OCI-LY7 (cell line): ENCODE results near the gene CELF2. TPM values are rescaled to one million over a fixed set of nuclear protein-coding genes. Genes with fewer than 3 reads are reported as not detected.

Experiments used
- BruUV-seq: library from RNA; stranded (reverse); fragments of 400-500 nt; replicated peaks from 2 replicates; lab custom pipeline; 2021; lab: Mats Ljungman, UMichigan
- CTCF ChIA-PET: fragments of 300-600 bp; sonication (Branson Sonifier 250); formaldehyde crosslinking; loops from one replicate; lab custom pipeline; 2022; ENCODE audit warnings: antibody characterized with exemption; ENCODE audit not compliant: unreplicated experiment; lab: Charles Lee
- POLR2A ChIA-PET: fragments of 300-600 bp; sonication (Branson Sonifier 250); formaldehyde crosslinking; loops from one replicate; lab custom pipeline; 2022; ENCODE audit warnings: antibody characterized with exemption; lab: Charles Lee
- DNase-seq: peaks from one replicate; pipeline ENCODE4 v3.0.0-alpha.2; 2015; ENCODE audit warnings: low spot score
- H2AFZ ChIP-seq: fragments of 200-600 bp; sonication (generic), shearing (Covaris generic); 2 replicates; pipeline ENCODE4 v1.6.1; 2014; ENCODE audit warnings: mild to moderate bottlenecking, antibody characterized with exemption, low read length, moderate library complexity
- H3K27ac ChIP-seq: fragments of 200-600 bp; sonication (generic); 2 replicates; pipeline ENCODE4 v1.5.1; 2014; ENCODE audit warnings: mixed run types, low read depth, mild to moderate bottlenecking, moderate library complexity, low read length, inconsistent platforms; ENCODE audit not compliant: poor library complexity, severe bottlenecking
- H3K36me3 ChIP-seq: fragments of 200-600 bp; sonication (generic); 2 replicates; pipeline ENCODE4 v1.6.1; 2014; ENCODE audit warnings: mild to moderate bottlenecking, antibody characterized with exemption, low read length, moderate library complexity, mixed read lengths; ENCODE audit not compliant: insufficient read depth
- H3K4me1 ChIP-seq: fragments of 200-600 bp; sonication (generic); 2 replicates; pipeline ENCODE4 v1.5.1; 2014; ENCODE audit warnings: mild to moderate bottlenecking, low read length; ENCODE audit not compliant: insufficient read depth, poor library complexity, severe bottlenecking
- H3K4me2 ChIP-seq: fragments of 200-600 bp; sonication (generic); 2 replicates; pipeline ENCODE4 v1.6.1; 2014; ENCODE audit warnings: mild to moderate bottlenecking, low read length
- H3K4me3 ChIP-seq: fragments of 200-600 bp; sonication (generic); 2 replicates; pipeline ENCODE4 v1.5.1; 2014; ENCODE audit warnings: mild to moderate bottlenecking, low read depth, low read length; ENCODE audit not compliant: poor library complexity, severe bottlenecking
- H3K79me2 ChIP-seq: fragments of 200-600 bp; sonication (generic); 2 replicates; pipeline ENCODE4 v1.6.1; 2016; ENCODE audit warnings: low read depth, mild to moderate bottlenecking, low read length, moderate library complexity, mixed read lengths; ENCODE audit not compliant: insufficient read depth
- H3K9me2 ChIP-seq: fragments of 200-600 bp; sonication (generic); 2 replicates; pipeline ENCODE4 v1.6.1; 2016; ENCODE audit warnings: mild to moderate bottlenecking, low read length, mixed read lengths; ENCODE audit not compliant: insufficient read depth
- H3K9me3 ChIP-seq: fragments of 200-600 bp; sonication (generic); 2 replicates; pipeline ENCODE4 v1.6.1; 2014; ENCODE audit warnings: mild to moderate bottlenecking, mixed run types, low read length, mixed read lengths
- H4K20me1 ChIP-seq: fragments of 200-600 bp; sonication (generic); 2 replicates; pipeline ENCODE4 v1.6.1; 2014; ENCODE audit warnings: mild to moderate bottlenecking, antibody characterized with exemption, low read length, moderate library complexity, mixed read lengths; ENCODE audit not compliant: insufficient read depth
- CTCF ChIP-seq: fragments of 200-600 bp; sonication (generic); conservative IDR thresholded peaks from 2 replicates; pipeline ENCODE4 v1.5.1; 2014; ENCODE audit warnings: mild to moderate bottlenecking, antibody characterized with exemption, low read length, moderate library complexity, mixed read lengths
- EZH2phosphoT487 ChIP-seq: fragments of 200-600 bp; sonication (generic); IDR thresholded peaks from 2 replicates; pipeline ENCODE4 v1.6.1; 2018; ENCODE audit warnings: low read depth, borderline replicate concordance, mild to moderate bottlenecking, mixed run types, antibody characterized with exemption, low read length, moderate library complexity, mixed read lengths
- intact Hi-C: fragments of 100-400 bp; cut with micrococcal nuclease; formaldehyde crosslinking; loops from one replicate; pipeline ENCODE4 v1.10.0; 2022; ENCODE audit not compliant: unreplicated experiment
- total RNA-seq, 2 experiments: library from RNA; depleted of rRNA in 1 of 2; stranded (reverse); fragments of >200 nt in 1 of 2; shearing (Covaris generic) in 1 of 2; gene quantifications; 2 replicates each; pipeline ENCODE4 v1.2.3, GENCODE V29; 2014 to 2022

The CELF2 gene
- total RNA-seq, 2 experiments from 2014 or later = 5.4 to 19.1 TPM

DNA sequence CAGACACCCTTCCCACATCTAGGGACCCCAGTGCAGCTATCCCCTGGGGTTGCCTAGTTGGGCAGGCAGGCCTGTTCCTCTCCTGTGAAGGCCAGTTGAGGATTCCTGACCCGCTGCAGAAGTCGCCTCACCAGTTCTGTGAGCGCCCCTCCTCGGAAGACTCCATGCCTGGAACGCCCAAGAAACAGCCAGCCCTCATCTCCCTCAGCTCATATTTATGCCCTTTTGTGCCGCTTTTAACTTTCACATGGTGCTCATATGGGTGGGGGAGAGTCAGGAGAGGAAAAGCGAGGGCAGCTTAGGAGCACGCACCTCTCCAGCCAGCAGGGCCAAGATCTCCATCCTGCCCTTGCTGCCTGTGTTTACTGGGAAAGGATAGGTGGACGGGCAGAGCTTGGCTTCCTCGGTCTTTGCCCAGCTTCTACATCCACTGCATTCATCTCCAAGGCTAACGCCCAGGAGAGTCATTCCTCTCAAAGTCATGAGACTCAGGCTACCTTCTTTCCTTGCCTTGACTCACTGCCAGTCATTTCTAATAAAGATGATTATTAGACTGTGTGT is 307.2 kb downstream of the CELF2 start:
- no peaks in the 10 kb centered on the region for H3K79me2 ChIP-seq
- H3K4me3 ChIP-seq = no peak overlapping the region
- ChIA-PET POLR2A (no interaction called here), CTCF (no interaction called here)
- TF ChIP-seq CTCF (no peak), EZH2phosphoT487 (no peak)
- intact Hi-C loops = no loop called here
- no peaks in the 10 kb centered on the region for H3K9me2 ChIP-seq
- H3K36me3 ChIP-seq = no peaks in the 10 kb centered on the region
- DNase-seq = no peak
- H3K4me1 ChIP-seq = no peaks in the 10 kb centered on the region
- BruUV-seq = no TSS peak
- no peak overlapping the region for H3K27ac ChIP-seq
- H3K4me2 ChIP-seq = no peak overlapping the region
- H3K9me3 ChIP-seq = no peaks in the 10 kb centered on the region
- H2AFZ ChIP-seq = no peak overlapping the region
- no peaks in the 10 kb centered on the region for H4K20me1 ChIP-seq

DNA sequence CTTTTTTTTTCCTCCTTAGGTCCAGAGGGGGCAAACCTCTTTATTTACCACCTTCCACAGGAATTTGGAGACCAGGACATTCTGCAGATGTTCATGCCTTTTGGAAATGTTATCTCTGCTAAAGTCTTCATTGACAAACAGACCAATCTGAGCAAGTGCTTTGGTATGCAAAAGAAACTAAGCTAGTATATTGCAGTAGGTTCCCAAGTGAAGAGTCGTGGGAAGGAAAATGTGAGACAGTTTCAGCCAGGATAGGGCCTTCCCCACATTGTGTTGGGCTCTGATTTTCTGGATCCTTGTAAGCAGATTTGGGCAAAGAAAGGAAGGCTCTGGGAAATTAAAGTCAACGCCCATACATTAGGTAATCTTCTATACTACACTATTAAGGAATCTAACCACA is 308.1 kb downstream of the CELF2 start:
- H2AFZ ChIP-seq = no peak overlapping the region
- no peak overlapping the region for H3K4me2 ChIP-seq
- H3K4me1 ChIP-seq = no peaks in the 10 kb centered on the region
- no peaks in the 10 kb centered on the region for H3K79me2 ChIP-seq
- no peak overlapping the region for H3K4me3 ChIP-seq
- CTCF ChIA-PET = interaction anchor here (0.7 kb wide), 1 partner anchor 31 kb away, joined by 3 read pairs; no protein-coding TSS in a partner anchor
- POLR2A ChIA-PET = interaction anchor here (0.6 kb wide), 1 partner anchor 1772 kb away, joined by 3 read pairs; no protein-coding TSS in a partner anchor
- no peak overlapping the region for H3K27ac ChIP-seq
- BruUV-seq = no TSS peak
- intact Hi-C loops = no loop called here
- no peaks in the 10 kb centered on the region for H4K20me1 ChIP-seq
- no peaks in the 10 kb centered on the region for H3K9me2 ChIP-seq
- TF ChIP-seq CTCF (no peak), EZH2phosphoT487 (no peak)
- no peaks in the 10 kb centered on the region for H3K9me3 ChIP-seq
- DNase-seq = no peak
- H3K36me3 ChIP-seq = no peaks in the 10 kb centered on the region

DNA sequence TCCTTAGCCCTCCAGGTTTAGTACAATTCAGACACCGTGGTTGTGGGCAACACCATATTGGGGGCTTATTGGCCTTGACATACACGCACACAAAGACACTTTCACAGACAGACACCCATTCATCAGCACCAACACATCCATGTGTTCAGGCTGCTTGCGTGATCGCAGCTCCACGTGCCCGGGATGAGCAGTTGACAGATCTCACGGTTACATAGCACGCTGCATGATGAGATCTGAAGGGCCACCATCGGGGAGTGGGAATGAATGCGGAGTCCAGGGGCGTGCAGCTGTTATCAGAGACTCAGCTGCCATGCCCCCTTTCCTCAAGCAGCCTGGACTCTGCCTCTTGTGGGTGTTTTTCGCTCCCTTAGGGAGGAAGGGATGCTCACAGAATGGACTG is 308.6 kb downstream of the CELF2 start:
- CTCF ChIA-PET = interaction anchor here (0.7 kb wide), 1 partner anchor 31 kb away, joined by 3 read pairs; no protein-coding TSS in a partner anchor
- H3K79me2 ChIP-seq = no peaks in the 10 kb centered on the region
- H3K4me2 ChIP-seq = no peak overlapping the region
- no peak overlapping the region for H3K4me3 ChIP-seq
- H3K4me1 ChIP-seq = no peaks in the 10 kb centered on the region
- H3K27ac ChIP-seq = no peak overlapping the region
- H3K36me3 ChIP-seq = no peaks in the 10 kb centered on the region
- intact Hi-C loops = no loop called here
- H3K9me2 ChIP-seq = no peaks in the 10 kb centered on the region
- no TSS peak for BruUV-seq
- no peaks in the 10 kb centered on the region for H3K9me3 ChIP-seq
- no peaks in the 10 kb centered on the region for H4K20me1 ChIP-seq
- H2AFZ ChIP-seq = no peak overlapping the region
- DNase-seq = no peak
- POLR2A ChIA-PET = interaction anchor here (0.6 kb wide), 1 partner anchor 1772 kb away, joined by 3 read pairs; no protein-coding TSS in a partner anchor
- TF ChIP-seq CTCF (no peak), EZH2phosphoT487 (no peak)
